HG02610 (cell line): ENCODE results near the gene CFAP73.

Experiments
- ATAC-seq: cut with Tn5 transposase; IDR thresholded peaks from one replicate; pipeline ENCODE4 v1.9.1; 2021; ENCODE audit warnings: mild to moderate bottlenecking, moderate library complexity; ENCODE audit not compliant: unreplicated experiment

CFAP73 gene

GRCh38 chr12:113207613-113208040 is 58.1 kb downstream of the CFAP73 start:
- ATAC-seq: no peak

GRCh38 chr12:113208041-113208934 is 58.8 kb downstream of the CFAP73 start:
- ATAC-seq: peak; percentile 77
